ENCODE measurements around the gene ZNF222.

The ZNF222 gene

DNA sequence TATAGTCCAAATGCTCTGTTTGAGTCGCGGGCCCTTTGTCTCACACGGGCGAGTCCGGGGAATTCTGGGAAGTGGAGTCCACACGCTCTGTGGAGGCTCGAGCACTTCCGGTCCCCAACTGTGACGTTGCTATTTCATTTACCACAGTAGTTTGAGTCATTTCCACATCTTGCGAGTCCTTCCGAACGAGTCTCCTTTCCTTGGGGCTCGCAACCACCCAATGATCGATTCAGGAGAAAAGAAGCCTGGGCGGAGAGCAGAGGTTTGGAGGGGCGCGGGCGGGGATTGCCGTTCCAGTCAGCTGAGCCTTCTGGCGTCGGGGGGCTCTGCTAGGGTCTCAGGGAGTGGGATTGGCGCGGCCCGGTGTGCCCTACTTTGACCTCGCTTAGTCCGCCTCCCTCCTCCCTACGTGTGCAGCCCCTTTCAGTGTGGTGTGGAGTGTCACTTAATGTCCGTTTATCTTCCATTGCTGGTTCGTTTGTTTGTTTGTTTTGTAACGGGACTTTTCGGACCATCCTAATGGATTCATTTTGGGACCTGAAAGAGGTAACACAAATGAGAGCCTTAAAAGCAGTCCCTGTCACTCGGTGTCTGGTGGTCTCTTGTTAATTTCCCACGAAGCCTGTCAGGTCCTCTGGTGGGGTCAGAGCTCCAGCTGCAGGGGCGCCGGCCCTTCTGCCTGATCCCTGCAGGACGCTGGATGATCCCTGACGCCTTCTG, at the start of gene ZNF222:
Gene ZNF222, plus strand, starts transcription at position 163 of the 720 bp plus-strand sequence. Its CDS starts 58 bp downstream, at position 221.
- DNase-seq = peak; percentile 86 to 91

DNA sequence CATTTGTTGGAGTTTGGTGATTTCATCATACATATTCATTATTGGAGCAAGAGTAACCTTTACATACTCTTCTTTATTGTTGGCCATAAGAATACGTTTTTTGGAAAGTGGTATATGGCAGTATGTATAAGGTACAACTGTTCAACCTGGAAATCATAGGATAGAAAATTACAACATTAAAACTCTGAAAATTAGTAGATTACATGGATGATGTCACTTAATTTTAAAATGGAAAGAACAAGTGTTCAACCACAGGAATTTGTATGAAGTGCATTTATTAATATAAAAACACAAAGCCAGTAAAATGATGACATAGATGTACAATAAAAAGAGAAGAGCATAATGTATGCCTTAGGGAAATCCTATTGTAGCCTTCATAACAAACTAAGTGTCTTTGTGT, 48.4 kb upstream of the ZNF222 start:
- DNase-seq = no peak

DNA sequence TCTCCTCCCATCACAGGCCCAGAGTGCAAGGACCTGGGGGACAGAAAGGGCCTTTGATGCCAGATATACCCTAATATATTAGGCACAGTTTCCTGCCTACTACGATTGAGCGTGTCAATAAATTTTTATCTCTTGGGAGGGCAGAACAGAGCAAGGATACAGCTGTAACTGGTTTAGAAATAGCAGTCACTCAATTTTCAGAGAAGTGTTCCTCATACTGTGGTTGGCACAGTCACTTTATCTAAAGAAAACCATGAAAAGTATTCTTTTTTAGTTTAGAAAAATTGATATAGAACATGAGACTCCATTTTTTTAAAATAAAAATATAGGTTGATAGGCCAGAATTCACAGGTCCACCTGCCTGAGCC, 41.7 kb upstream of the ZNF222 start:
- DNase-seq = no peak

DNA sequence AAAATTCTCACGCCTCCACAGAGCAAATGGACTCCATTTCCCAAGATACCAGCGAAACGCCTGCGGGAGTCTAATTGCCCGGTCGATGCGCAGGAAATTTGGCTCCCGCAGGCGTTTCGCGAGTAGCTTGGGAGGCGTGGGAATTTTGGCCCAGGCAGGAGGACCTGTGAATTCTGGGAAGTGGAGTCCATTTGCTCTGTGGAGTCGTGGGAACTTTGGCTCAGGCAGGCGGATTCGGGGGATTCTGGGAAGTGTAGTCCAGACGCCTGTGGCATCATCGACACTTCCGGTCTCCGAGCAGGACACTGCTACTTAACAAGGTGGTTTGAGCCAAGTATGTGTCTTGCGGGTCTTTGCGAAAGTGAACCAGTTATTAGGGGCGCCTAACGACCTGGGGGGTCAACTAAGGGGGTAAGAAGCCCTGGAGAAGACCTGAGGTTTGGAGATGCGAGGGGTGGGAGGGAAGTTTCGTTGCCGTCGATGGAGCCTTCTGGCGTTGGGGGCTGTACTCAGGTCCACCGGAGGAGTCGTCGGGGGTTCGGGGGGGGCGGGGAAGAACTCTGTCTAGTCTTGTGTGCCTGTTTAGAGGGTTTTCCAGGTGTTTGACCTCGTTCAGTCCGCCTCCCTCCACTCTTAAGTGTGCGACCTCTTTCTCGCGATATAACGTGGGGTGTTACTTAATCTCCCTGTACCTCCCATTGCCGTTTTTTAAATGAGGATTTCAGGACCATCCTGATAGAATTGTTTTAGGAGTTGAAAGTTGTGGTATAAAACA, 41.1 kb upstream of the ZNF222 start, which contains the start of gene ZNF155:
Gene ZNF155, plus strand, starts transcription at position 277 of the 775 bp plus-strand sequence. CDS start 4,356 bp downstream, outside the sequence.
- peak; percentile 85 to 89 for DNase-seq

- peak in 1 of 2 experiments; percentile 49 for DNase-seq
These were observed 40.5 kb upstream of the ZNF222 start for GRCh38 chr19:43984687-43985000.

GRCh38 chr19:43997631-43998290, 27.4 kb upstream of the ZNF222 start:
- no peak for DNase-seq

- DNase-seq = no peak
These were observed 23.0 kb upstream of the ZNF222 start for GRCh38 chr19:44002212-44002565.

- DNase-seq = peak; percentile 95 to 97
These were observed 22.4 kb upstream of the ZNF222 start, which contains the start of gene ZNF230 for GRCh38 chr19:44002566-44003460. Gene ZNF230, plus strand, starts transcription at chr19:44002957. Its CDS starts 4,122 bp downstream, at chr19:44007079.

GRCh38 chr19:44003461-44004009, 21.6 kb upstream of the ZNF222 start:
- peak; percentile 34 to 44 for DNase-seq

DNA sequence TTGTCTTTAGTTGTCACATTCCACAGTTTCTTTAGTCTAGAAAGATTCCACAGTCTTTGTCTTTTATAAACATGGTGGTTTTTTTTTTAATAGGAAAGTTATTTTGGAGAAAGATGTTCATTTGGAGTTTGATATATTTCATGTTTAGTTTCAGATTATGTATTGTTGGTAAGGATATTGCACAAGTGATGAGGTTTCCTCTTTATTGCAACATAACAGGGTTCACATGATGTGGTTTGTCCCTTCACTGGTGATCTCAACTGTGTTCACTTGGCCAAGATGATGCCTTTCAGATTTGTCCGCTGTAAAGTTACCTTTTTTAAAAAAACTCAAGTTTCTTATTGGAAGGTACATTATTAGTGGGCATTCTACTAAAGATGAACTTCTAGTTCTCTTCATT, 19.2 kb upstream of the ZNF222 start:
- DNase-seq = peak; percentile 72 to 74

DNA sequence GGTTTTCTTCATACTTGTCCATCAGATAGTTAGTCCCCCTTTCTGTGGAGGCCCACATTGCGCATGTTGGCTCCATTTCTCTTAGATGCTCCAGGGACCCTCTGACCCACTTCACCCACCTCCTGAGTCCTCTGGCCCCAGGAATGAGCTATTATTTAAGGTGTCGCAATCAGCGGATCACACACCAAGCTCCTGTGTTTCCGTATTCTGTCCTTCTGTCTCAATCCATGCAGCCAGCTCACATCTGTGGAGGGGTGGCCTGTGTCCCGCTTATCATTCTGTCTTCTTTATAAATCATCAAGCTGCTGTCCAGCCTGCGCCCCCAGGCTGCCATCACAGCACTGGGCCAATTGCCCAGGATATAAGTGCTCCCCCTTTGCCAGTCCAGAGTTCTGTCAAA, 17.7 kb upstream of the ZNF222 start:
- DNase-seq = no peak

- no peak for DNase-seq
These were observed 14.7 kb upstream of the ZNF222 start for GRCh38 chr19:44010468-44010867.

GRCh38 chr19:44019498-44019897, 5.7 kb upstream of the ZNF222 start:
- DNase-seq = no peak

GRCh38 chr19:44021221-44021620, 4.0 kb upstream of the ZNF222 start:
- no peak for DNase-seq

- no peak for DNase-seq
These were observed 321 bp upstream of the ZNF222 start for GRCh38 chr19:44024900-44025216.

DNA sequence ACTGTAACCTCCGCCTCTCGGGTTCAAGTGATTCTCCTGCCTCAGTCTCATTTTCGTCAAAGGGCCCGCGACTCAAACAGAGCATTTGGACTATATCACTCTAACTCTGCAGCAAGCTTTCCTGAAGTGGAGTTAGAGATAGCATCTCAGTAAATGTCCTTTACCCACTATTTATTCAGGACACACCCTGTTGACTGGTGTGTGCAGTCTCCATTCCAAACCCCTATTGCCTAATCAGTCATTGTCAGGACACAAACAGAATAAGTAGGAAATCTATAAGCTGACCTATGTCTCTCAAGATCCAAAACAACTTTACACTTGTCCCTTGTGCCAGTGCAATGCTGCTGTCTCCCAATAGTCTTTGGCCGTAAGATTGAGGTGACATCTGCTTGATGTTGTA, 1.4 kb downstream of the ZNF222 start:
- DNase-seq = no peak

- DNase-seq = no peak
These were observed 6.9 kb downstream of the ZNF222 start for GRCh38 chr19:44032001-44032610.

DNA sequence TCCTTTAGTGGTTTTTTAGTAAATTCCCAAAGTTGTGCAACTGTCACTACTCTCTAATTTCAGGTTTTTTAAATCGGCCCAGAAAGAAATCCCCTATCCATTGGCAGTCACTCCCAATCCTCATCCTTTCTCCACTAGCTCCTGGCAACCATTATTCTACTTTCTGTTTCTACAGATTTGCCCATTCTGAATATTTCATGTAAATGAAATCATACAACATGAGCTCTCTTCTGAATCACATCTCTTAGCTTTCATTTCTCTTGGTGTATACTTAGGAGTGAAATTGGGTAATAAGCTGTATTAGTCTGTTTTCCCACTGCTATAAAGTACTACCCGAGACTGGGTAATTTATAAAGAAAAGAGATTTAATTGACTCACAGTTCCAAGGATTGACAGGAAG, 17.0 kb downstream of the ZNF222 start:
- DNase-seq = no peak

DNA sequence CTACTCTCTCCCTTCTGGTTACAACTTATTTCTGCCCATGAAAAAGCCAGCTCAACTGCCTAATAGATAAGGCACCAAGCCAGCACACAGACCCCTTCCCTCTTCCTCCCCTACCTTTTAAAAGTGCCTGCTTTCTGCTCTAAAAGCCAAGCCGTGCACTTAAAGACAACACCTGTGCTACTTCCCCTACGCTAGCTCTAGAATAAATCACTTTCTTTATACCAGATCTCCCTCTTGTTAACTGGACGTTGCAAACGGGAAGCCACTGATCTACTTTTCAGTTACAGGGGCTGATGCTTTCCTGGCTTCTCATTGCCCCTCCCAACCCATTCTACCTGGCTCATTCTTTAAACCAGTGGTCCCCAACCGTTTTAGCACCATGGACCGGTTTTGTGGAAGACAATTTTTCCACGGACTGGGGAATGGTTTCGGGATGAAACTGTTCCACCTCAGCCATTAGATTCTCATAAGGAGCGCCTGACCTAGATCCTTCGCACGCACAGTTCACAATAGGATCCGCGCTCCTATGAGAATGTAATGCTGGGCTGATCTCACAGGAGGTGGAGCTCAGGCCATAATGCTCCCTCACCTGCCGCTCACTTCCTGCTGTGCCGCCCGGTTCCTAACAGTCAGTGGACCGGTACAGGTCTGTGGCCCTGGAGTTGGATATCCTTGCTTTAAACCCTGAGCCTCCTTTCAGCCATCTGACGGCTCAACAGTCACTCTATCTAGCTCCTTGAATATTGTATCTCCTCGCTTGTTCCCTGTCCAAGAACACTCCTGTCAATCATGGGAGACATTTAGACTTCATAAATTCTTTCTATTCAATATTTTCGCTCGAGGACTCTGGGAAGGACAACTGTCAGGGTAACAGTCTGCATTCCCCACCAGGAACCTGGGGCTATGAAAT, 25.8 kb downstream of the ZNF222 start:
- DNase-seq = peak; percentile 28 to 30

GRCh38 chr19:44051650-44052402, 26.6 kb downstream of the ZNF222 start, which contains the start of gene ZNF223:
Gene ZNF223, plus strand, starts transcription at chr19:44052036. Its CDS starts 3,141 bp downstream, at chr19:44055177.
- peak; percentile 40 to 50 for DNase-seq
